Heart left ventricle (tissue), 16 donors: ENCODE measurements around the gene STK16. TPM values are rescaled to one million over a fixed set of nuclear protein-coding genes. Genes with fewer than 3 reads are reported as not detected.
A peak's percentile ranks its signal among the peaks of the same experiment; 100 is the strongest.

Experiments
- ATAC-seq, 4 donors: fragments of 200-7000 bp; cut with Tn5 transposase; one replicate each; pipeline ENCODE4 v1.9.1; 2020 to 2022; ENCODE audit warnings: moderate library complexity in 4 of 4, mild to moderate bottlenecking in 3 of 4, moderate number of reproducible peaks in 1 of 4
- DNase-seq, 5 donors: peaks; one replicate each; pipeline ENCODE4 v3.0.0-alpha.2; 2020
- H3K27ac ChIP-seq, 12 donors: fragments of 200-600 bp; sonication (generic) in 4 of 12; one replicate each; pipeline versions ENCODE4 v1.5.0 to v1.8.0; 2016 to 2022; ENCODE audit warnings: mild to moderate bottlenecking in 2 of 12
- H3K27me3 ChIP-seq, 9 donors: fragments of 200-600 bp; sonication (generic) in 2 of 9; one replicate each; pipeline versions ENCODE4 v1.5.1 to v1.8.0; 2016 to 2022; ENCODE audit warnings: mild to moderate bottlenecking in 3 of 9
- H3K36me3 ChIP-seq, 9 donors: fragments of 200-600 bp; sonication (generic) in 2 of 9; one replicate each; pipeline versions ENCODE4 v1.5.0 to v1.8.0; 2018 to 2022; ENCODE audit warnings: mild to moderate bottlenecking in 2 of 9
- H3K4me1 ChIP-seq, 12 donors: fragments of 200-600 bp; sonication (generic) in 4 of 12; one replicate each; pipeline versions ENCODE4 v1.5.0 to v1.8.0; 2016 to 2022; ENCODE audit warnings: mild to moderate bottlenecking in 3 of 12
- H3K4me3 ChIP-seq, 12 donors: fragments of 200-600 bp; sonication (generic) in 4 of 12; one replicate each; pipeline versions ENCODE4 v1.5.0 to v1.8.0; 2017 to 2022; ENCODE audit warnings: mild to moderate bottlenecking in 9 of 12, moderate library complexity in 4 of 12
- H3K9me3 ChIP-seq, 12 donors: fragments of 200-600 bp; sonication (generic) in 4 of 12; one replicate each; pipeline versions ENCODE4 v1.5.0 to v1.8.0; 2016 to 2022; ENCODE audit warnings: mild to moderate bottlenecking in 1 of 12
- CTCF ChIP-seq, 12 donors: fragments of 200-600 bp; sonication (generic) in 4 of 12; IDR thresholded peaks; one replicate each; pipeline versions ENCODE4 v1.5.0 to v1.8.0; 2018 to 2022; ENCODE audit warnings: antibody characterized with exemption in 12 of 12, mild to moderate bottlenecking in 5 of 12
- POLR2A ChIP-seq, 2 donors: fragments of 450-650 bp; IDR thresholded peaks; one replicate each; pipeline ENCODE4 v1.6.1; 2017; ENCODE audit warnings: antibody characterized with exemption in 2 of 2, mild to moderate bottlenecking in 2 of 2, moderate library complexity in 2 of 2
- WGBS, 4 donors: extraction: QIAGEN DNeasy Blood & Tissue Kit in 2 of 4; methylation state at CpG; one replicate each; pipeline versions ENCODE4 v1.1.5 to v1.1.7; 2013 to 2018; 5-methylcytosine and 5-hydroxymethylcytosine counted together
- intact Hi-C, 10 donors: fragments of 100-400 bp; cut with DNase I; formaldehyde crosslinking; loops; one replicate each; pipeline versions ENCODE4 v1.11.1 to v1.14.2; 2022
- polyA plus RNA-seq, 2 donors: library from polyadenylated mRNA; stranded (reverse); fragments of 200-250 nt; gene quantifications; one replicate each; pipeline ENCODE4 v1.2.3, GENCODE V29; 2013
- total RNA-seq, 9 donors: library from RNA; depleted of rRNA in 2 of 9; stranded (reverse); fragments of >200 nt in 2 of 9; fragmentation: NEBNext Ultra II Directional in 3 of 9; extraction: Animal tissue kit (Norgen Biotek cat#: 25700) in 3 of 9; gene quantifications; one replicate each; pipeline versions ENCODE4 v1.1.0 to v1.2.4, GENCODE V29; 2016 to 2023
- donor health status: ischemic (EF 13 %, LVEDD 7.1; RV severe dilation, severe dysfunction).
- donor health status: healthy with polysubstance abuse.
- donor health status: DM: no; HTN: yes; CAD: no.
- donor health status: DM: no; HTN: no; CAD: no.
- donor health status: ischemic (EF 25% LVEDD 6.9; RV normal size, moderate dysfunction).
- donor health status: ischemic (EF 25% LVEDD 5.7; RV mildly dilated, moderate dysfunction).
- donor health status: healthy.
- donor health status: DM: yes; HTN: yes; CAD: no.
- donor health status: ischemic (EF 35%, LVEDD 5.7; RV mildly dilated, moderate dysfunction).
- donor health status: nonischemic (EF 11% LVEDD 7.7; RV severe dilation, severe dysfunction).
- donor health status: DM: yes; HTN: yes; CAD: no.
- donor health status: PGD.
- donor health status: ischemic (EF 29% LVEDD 5.4; RV normal size, mild dysfunction).
- donor health status: nonischemic (EF 23%, LVEDD 6.1; RV moderate dilation, normal function).

Gene STK16
- total and polyA plus RNA-seq, 11 donors, result 13.8 to 31.6 (median 19.1) TPM

GRCh38 chr2:219214141-219214540 is 31.1 kb upstream of the STK16 start:
- Histone ChIP-seq H3K36me3 (peaks cover 0 to 67% (median 54%) of the 10 kb centered on the region in 9 donors), H3K4me1 (peaks cover 0 to 32% (median 21%) of the 10 kb centered on the region in 12 donors), H3K9me3 (no peaks in the 10 kb centered on the region), H3K27me3 (no peaks in the 10 kb centered on the region), H3K27ac (no peak overlapping the region), H3K4me3 (no peak overlapping the region)
- ATAC-seq (no peak), DNase-seq (no peak)
- no peak for TF ChIP-seq CTCF (IDR thresholded peaks at IDR 0.05)
- no peak for TF ChIP-seq POLR2A (IDR thresholded peaks at IDR 0.05)
- intact Hi-C loops, result no loop called here
- 95 to 96% (median 96%) methylated on average over 15 of the region's 15 CpGs for WGBS, 4 donors

GRCh38 chr2:219214786-219215185 is 30.5 kb upstream of the STK16 start:
- H3K4me1 ChIP-seq, result peaks cover 6 to 39% (median 28%) of the 10 kb centered on the region in 12 donors
- no peaks in the 10 kb centered on the region for H3K9me3 ChIP-seq
- ATAC-seq (no peak), DNase-seq (no peak)
- H3K4me3 ChIP-seq, result no peak overlapping the region
- TF ChIP-seq CTCF (IDR thresholded peaks at IDR 0.05), result no peak
- TF ChIP-seq POLR2A (IDR thresholded peaks at IDR 0.05), result no peak
- H3K27ac ChIP-seq, result no peak overlapping the region
- H3K36me3 ChIP-seq, result peaks cover 0 to 62% (median 51%) of the 10 kb centered on the region in 9 donors
- 91 to 95% (median 93%) methylated on average over 6 of the region's 6 CpGs for WGBS, 4 donors
- H3K27me3 ChIP-seq, result no peaks in the 10 kb centered on the region
- intact Hi-C loops, result loop anchor here in 4 of 10 donors (5.0 kb wide), 2 partner anchors 37 to 68 kb away; partner anchors contain the start of genes CNPPD1 (in 3 of the 4) and RETREG2 (in 3 of the 4)

DNA sequence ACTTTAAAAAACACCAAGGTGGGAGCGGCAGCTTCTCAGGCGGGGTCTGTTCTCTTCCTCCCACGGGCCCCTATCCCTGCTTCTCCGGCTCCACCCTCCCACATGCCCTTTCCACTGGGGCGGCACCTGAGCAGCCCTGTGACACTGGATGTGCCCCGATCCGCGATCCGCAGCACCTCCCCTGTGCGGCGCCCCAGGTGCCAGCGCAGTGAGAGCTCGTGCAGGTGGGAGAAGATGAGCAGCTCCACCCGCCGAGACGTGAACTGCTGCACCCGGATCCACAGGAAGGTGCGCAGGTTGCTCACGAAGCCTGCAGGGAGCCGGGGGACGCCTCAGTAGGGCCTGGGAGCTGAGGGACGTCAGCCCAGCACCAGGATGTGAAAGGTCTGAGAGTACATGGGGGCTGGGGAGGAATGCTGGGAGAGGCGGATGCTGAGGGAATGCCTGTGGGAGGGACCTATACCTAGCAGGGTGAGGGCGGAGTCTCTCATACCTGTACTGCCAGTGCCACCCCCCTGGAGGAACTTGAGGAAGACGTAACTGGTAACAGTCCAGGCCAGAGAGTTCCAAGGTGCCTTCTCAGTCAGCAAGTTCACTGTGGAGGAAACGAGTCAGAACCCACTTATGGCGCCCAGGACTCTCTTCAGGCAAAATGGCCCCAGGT is 29.3 kb upstream of the STK16 start:
- ATAC-seq (no peak), DNase-seq (no peak)
- intact Hi-C loops, result loop anchor here in 4 of 10 donors (5.0 kb wide), 2 partner anchors 39 to 66 kb away; partner anchors contain the start of genes CNPPD1 (in 3 of the 4) and RETREG2 (in 3 of the 4)
- WGBS, 4 donors, result 93 to 95% (median 94%) methylated on average over 27 of the region's 27 CpGs
- H3K27ac ChIP-seq, result peak overlapping the region in 1 of 12 donors; percentile 97
- H3K9me3 ChIP-seq, result no peaks in the 10 kb centered on the region
- no peak overlapping the region for H3K4me3 ChIP-seq
- peaks cover 6 to 42% (median 33%) of the 10 kb centered on the region in 12 donors for H3K4me1 ChIP-seq
- H3K27me3 ChIP-seq, result no peaks in the 10 kb centered on the region
- peaks cover 0 to 62% (median 52%) of the 10 kb centered on the region in 9 donors for H3K36me3 ChIP-seq
- TF ChIP-seq POLR2A (IDR thresholded peaks at IDR 0.05) (no peak), CTCF (IDR thresholded peaks at IDR 0.05) (no peak)

- no peak for DNase-seq
- H3K4me3 ChIP-seq, result no peak overlapping the region
- no peaks in the 10 kb centered on the region for H3K27me3 ChIP-seq
- peaks cover 0 to 64% (median 54%) of the 10 kb centered on the region in 9 donors for H3K36me3 ChIP-seq
- no peak for ATAC-seq
- TF ChIP-seq POLR2A (IDR thresholded peaks at IDR 0.05), result no peak
- TF ChIP-seq CTCF (IDR thresholded peaks at IDR 0.05), result no peak
- H3K9me3 ChIP-seq, result no peaks in the 10 kb centered on the region
- WGBS, 4 donors, result 88 to 98% (median 94%) methylated on average over 6 of the region's 6 CpGs
- intact Hi-C loops, result loop anchor here in 4 of 10 donors (5.0 kb wide), 2 partner anchors 39 to 66 kb away; partner anchors contain the start of genes CNPPD1 (in 3 of the 4) and RETREG2 (in 3 of the 4)
- peaks cover 6 to 42% (median 33%) of the 10 kb centered on the region in 12 donors for H3K4me1 ChIP-seq
- peak overlapping the region in 3 of 12 donors; percentile 86 to 97 (median 90) for H3K27ac ChIP-seq
Observed at GRCh38 chr2:219216535-219216915, 28.8 kb upstream of the STK16 start.
